ENCODE measurements around the gene MRPL14.

GRCh38 chr6:44104481-44105021, 22.7 kb downstream of the MRPL14 start:
- no peak for TF ChIP-seq CTCF (IDR thresholded peaks at IDR 0.05)
- no peak for TF ChIP-seq POLR2A (IDR thresholded peaks at IDR 0.05)

Measured in tibial nerve (tissue), 3 donors.